HG03558 (cell line): ENCODE measurements around the gene CYTH4.

ENCODE experiments used
- ATAC-seq: cut with Tn5 transposase; IDR thresholded peaks from one replicate; pipeline ENCODE4 v1.9.1; 2021; ENCODE audit warnings: moderate number of reproducible peaks; ENCODE audit not compliant: unreplicated experiment; ENCODE audit errors: extremely low read depth

Gene CYTH4

DNA sequence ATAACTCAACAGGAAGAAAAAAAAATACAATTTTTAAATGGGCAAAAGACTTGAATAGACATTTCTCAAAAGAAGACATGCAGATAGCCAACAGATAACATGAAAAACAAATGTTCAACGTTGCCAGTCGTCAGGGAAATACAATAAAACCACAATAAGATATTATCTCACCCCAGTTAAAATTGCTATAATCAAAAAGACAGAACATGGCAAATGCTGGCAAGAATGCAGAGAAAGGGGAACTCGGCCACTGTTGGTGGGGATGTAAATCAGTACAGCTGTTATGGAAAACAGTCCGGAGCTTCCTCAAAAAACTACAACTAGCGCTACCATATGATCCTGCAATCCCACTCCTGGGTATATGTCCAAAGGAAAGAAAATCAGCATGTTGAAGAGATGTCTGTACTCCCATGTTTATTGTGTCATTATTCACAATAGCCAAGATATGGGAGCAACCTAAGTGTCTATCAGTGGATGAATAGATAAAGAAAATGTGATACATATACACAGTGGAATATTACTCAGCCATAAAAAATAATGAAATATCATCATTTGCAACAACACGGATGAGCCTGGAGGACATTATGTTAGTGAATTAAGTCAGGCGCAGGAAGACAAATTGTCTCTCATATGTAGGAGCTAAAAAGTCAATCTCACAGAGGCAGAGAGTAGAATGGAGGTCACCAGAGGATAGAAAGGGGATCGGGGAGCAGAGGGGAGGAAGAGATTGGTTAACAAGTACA, 12.2 kb upstream of the CYTH4 start:
- no peak for ATAC-seq

GRCh38 chr22:37270928-37271650, 11.2 kb upstream of the CYTH4 start:
- no peak for ATAC-seq

- no peak for ATAC-seq
These were observed 9.0 kb upstream of the CYTH4 start for GRCh38 chr22:37273126-37273845.

GRCh38 chr22:37273846-37274225, 8.5 kb upstream of the CYTH4 start:
- ATAC-seq = no peak

- ATAC-seq = no peak
These were observed 7.9 kb upstream of the CYTH4 start for GRCh38 chr22:37274380-37274862.

DNA sequence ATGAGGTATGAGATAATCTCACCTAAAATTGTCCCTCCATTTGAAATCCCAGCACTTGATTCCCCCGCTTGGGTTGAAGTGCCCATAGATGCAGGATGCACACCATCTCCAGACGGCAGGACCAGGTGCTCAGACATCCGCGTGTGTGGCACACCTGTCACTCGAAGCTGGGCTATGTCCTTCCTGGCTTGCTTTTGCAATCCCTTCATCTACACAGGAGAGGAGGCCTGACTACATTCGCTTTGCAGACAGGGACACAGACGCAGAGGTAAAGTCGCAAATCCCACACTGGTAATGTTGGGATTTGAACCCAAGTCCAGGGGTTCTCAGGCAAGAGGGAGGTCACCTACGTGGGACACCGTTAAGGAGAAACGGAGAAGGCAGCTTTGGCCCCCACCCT, 7.2 kb upstream of the CYTH4 start:
- ATAC-seq = no peak

GRCh38 chr22:37275622-37276021, 6.7 kb upstream of the CYTH4 start:
- ATAC-seq = no peak

- no peak for ATAC-seq
These were observed 5.5 kb upstream of the CYTH4 start for GRCh38 chr22:37276776-37277175.

DNA sequence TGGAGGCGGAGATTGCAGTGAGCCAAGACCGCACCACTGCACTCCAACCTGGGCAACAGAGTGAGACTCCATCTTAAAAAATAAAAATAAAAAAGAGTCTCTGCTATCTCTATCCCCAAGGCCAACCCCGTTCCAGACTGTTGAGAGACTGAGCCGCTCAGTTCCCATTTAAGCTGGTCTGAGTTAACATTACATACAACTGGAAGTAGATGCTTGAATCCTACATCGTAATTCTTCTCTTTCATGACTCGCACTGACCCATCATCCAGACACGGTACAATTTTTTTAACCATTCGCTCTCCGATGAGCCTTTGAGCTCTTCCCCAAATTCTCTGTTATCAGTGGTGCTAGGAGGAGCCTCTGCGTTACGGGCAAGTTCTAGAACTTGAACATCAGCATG, 4.9 kb upstream of the CYTH4 start:
- no peak for ATAC-seq

GRCh38 chr22:37278261-37278660, 4.0 kb upstream of the CYTH4 start:
- ATAC-seq = no peak

GRCh38 chr22:37279331-37280181, 2.8 kb upstream of the CYTH4 start:
- ATAC-seq = no peak

GRCh38 chr22:37280718-37281117, 1.6 kb upstream of the CYTH4 start:
- ATAC-seq = no peak

GRCh38 chr22:37281195-37281594, 1.1 kb upstream of the CYTH4 start:
- ATAC-seq = no peak

- no peak for ATAC-seq
These were observed 493 bp upstream of the CYTH4 start for GRCh38 chr22:37281646-37282384.

- no peak for ATAC-seq
These were observed 1.2 kb downstream of the CYTH4 start for GRCh38 chr22:37283393-37283937.

GRCh38 chr22:37284126-37284804, 2.0 kb downstream of the CYTH4 start:
- ATAC-seq = no peak

GRCh38 chr22:37284805-37285355, 2.6 kb downstream of the CYTH4 start:
- ATAC-seq = no peak

GRCh38 chr22:37285937-37286336, 3.6 kb downstream of the CYTH4 start:
- ATAC-seq = no peak
